Muscle of leg (tissue), 11 donors: ENCODE measurements around the gene ELAVL1. TPM values are rescaled to one million over a fixed set of nuclear protein-coding genes. Genes with fewer than 3 reads are reported as not detected.
"Not testable (repeated sequence)": the region's sequence is repeated elsewhere in the genome, so short reads cannot be mapped to it uniquely, and the experiment has no call there.

Source experiments
- DNase-seq: peaks from one replicate; pipeline ENCODE4 v3.0.0; 2013
- H3K27ac ChIP-seq: one replicate; pipeline ENCODE4 v1.5.1; 2013; ENCODE audit warnings: mild to moderate bottlenecking, low read length, control low read depth
- H3K27me3 ChIP-seq: one replicate; pipeline ENCODE4 v1.6.1; 2013; ENCODE audit warnings: low read length; ENCODE audit not compliant: control insufficient read depth, insufficient read depth
- H3K36me3 ChIP-seq: one replicate; pipeline ENCODE4 v1.6.1; 2013; ENCODE audit warnings: low read length; ENCODE audit not compliant: control insufficient read depth, insufficient read depth
- H3K4me1 ChIP-seq: one replicate; pipeline ENCODE4 v1.6.1; 2013; ENCODE audit warnings: low read length; ENCODE audit not compliant: control insufficient read depth, insufficient read depth
- H3K4me3 ChIP-seq: one replicate; pipeline ENCODE4 v1.5.1; 2013; ENCODE audit warnings: low read length, control low read depth
- H3K9me3 ChIP-seq: replicated peaks from 2 replicates; pipeline ENCODE4 v1.6.1; 2013; ENCODE audit warnings: low read depth, low read length; ENCODE audit not compliant: control insufficient read depth
- WGBS: methylation state at CpG from one replicate; pipeline ENCODE4 v1.1.5; 2013; ENCODE audit warnings: missing lambda C conversion rate; ENCODE audit not compliant: insufficient coverage; 5-methylcytosine and 5-hydroxymethylcytosine counted together
- polyA plus RNA-seq, 8 donors: library from polyadenylated mRNA; unstranded; fragments of 120-200 nt; gene quantifications; one replicate each; pipeline versions ENCODE4 v1.2.1 to v1.2.3, GENCODE V29; 2013; ENCODE audit warnings: inconsistent platforms in 1 of 8, low replicate concordance in 1 of 8; ENCODE audit not compliant: insufficient read length in 8 of 8, insufficient read depth in 1 of 8
- total RNA-seq: library from RNA; stranded (reverse); fragments of 120-200 nt; gene quantifications from one replicate; pipeline ENCODE4 v1.2.4, GENCODE V29; 2013

ELAVL1 gene
- total and polyA plus RNA-seq, 9 donors, result 36.7 to 67.4 (median 56.7) TPM

DNA sequence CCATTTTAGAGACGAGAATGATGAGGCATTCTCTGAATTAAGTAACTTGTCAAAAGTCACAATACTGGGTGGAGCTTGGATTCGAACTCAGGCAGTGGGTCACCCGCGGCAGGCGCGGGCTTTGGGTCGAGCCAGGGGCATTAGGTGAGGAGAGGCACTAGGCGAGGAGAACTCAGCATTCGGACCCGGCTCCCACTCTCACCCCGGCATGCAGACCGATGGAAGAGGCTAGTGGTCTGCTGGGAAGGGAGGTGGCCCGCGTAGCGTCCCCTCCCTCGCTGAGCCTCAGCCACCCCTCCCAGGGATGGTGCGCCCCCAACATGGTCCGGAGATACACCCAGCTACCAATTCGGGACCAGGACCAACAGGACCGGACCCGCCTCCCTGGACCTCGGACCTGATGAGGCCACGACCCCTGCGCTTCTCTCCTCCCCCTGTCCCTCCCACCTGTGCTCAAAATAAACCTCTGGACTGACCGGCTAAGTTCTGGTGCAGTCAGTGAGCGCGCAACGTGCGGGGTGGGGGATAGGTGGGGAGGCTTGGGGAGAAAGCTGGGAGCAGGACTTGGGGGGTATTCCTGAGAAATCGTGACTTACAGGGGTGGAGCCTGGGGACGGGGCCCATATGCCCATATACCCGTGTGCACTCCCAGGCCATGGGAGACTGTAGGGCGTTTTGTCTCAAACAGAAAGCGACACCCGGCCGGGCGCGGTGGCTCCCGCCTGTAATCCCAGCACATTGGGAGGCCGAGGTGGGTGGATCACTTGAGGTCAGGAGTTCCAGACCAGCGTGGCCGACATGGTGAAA, 86.6 kb downstream of the ELAVL1 start:
- H3K27ac ChIP-seq, result no peak overlapping the region
- DNase-seq, result no peak
- 45% methylated on average over 25 of the region's 42 CpGs for WGBS

DNA sequence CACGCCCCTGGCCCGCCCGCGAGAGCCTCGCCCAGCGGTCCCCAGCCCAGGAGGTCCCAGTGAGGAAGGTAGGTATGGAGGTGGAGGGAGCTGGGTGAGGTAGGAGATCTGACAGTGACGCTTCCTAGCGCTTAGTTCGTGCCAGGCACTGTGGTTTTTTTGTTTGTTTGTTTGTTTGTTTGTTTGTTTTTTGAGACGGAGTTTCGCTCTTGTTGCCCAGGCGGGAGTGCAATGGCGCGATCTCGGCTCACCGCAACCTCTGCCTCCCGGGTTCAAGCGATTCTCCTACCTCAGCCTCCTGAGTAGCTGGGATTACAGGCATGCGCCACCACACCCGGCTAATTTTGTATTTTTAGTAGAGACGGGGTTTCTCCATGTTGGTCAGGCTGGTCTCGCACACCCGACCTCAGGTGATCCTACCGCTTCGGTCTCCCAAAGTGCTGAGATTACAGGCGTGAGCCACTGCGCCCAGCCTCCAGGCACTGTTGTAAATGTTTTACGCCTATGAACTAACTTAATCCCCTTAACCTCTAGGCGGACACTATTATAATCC, 87.3 kb downstream of the ELAVL1 start:
- not testable (repeated sequence) for H3K27ac ChIP-seq, H3K9me3 ChIP-seq, DNase-seq, H3K4me3 ChIP-seq
- peaks cover 62% of the 10 kb centered on the region for H3K27me3 ChIP-seq
- peaks cover 50% of the 10 kb centered on the region for H3K4me1 ChIP-seq
- H3K36me3 ChIP-seq, result peaks cover 18% of the 10 kb centered on the region
- WGBS, result 22% methylated on average over 10 of the region's 29 CpGs

More for the DNA sequence above, 86.6 kb downstream of the ELAVL1 start:
- no peaks in the 10 kb centered on the region for H3K9me3 ChIP-seq
- no peak overlapping the region for H3K4me3 ChIP-seq
- peaks cover 50% of the 10 kb centered on the region for H3K4me1 ChIP-seq
- H3K36me3 ChIP-seq, result peaks cover 16% of the 10 kb centered on the region
- H3K27me3 ChIP-seq, result peaks cover 61% of the 10 kb centered on the region

DNA sequence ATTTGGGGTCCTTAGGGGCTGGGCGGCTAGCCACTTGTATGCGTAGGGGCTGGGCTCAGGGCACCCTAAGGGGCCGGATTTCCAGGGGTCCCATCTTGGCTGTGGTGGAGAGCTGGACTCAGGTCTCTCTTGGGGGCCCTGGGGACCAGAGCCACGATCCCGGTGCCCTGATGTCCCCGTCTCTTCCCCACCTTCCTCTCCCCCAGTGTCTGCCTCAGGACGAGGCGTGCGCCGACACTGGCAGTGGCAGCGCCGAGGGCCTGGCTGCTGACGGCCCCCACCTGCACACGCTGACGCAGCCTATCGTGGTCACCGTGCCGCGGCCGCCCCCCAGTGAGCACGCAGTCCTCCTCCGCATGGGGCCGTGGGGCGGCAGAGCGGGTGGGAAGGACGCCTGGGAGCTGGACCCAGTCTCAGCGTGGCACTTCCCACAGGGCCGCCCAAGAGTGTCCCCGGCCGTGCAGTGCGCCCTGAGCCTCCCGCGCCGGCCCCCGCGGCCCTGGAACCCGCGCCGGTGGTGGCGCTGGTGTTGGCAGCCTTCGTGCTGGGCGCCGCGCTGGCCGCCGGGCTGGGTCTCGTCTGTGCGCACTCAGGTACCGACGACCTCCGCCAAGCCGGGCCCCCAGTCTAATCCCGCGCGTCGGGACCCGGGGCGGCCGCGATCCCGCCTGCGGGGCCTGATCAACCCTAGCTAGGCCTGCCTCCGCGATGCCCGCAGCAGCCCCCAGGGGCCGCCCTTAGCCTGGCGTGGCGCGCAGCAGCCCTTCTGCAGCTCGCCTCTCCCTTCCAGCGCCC, 88.0 kb downstream of the ELAVL1 start:
- H3K27ac ChIP-seq, result no peak overlapping the region
- H3K36me3 ChIP-seq, result peaks cover 16% of the 10 kb centered on the region
- no peaks in the 10 kb centered on the region for H3K9me3 ChIP-seq
- H3K4me1 ChIP-seq, result peaks cover 50% of the 10 kb centered on the region
- H3K4me3 ChIP-seq, result no peak overlapping the region
- peak; percentile 47 for DNase-seq
- under 1% methylated on average over 66 of the region's 71 CpGs for WGBS
- H3K27me3 ChIP-seq, result peaks cover 65% of the 10 kb centered on the region

DNA sequence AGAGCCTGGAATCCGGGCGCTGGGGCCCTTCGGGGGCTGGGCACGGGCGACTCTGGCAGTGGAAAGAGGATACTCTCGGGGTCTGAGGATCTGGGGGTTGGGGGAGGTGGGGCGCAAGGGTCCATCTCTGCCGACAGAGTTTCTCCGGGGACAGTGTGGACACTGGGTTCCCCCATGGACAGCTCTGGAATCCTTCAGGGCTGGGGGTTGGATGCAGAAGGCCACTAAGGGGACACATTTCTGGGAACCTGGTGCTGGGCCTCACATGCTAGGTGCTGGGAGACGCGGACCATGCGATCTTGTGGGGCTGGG, 88.5 kb downstream of the ELAVL1 start:
- no peaks in the 10 kb centered on the region for H3K9me3 ChIP-seq
- H3K4me3 ChIP-seq, result no peak overlapping the region
- H3K4me1 ChIP-seq, result peaks cover 46% of the 10 kb centered on the region
- DNase-seq, result no peak
- H3K27ac ChIP-seq, result no peak overlapping the region
- H3K36me3 ChIP-seq, result peaks cover 14% of the 10 kb centered on the region
- WGBS, result 5% methylated on average over 12 of the region's 12 CpGs
- H3K27me3 ChIP-seq, result peaks cover 65% of the 10 kb centered on the region

DNA sequence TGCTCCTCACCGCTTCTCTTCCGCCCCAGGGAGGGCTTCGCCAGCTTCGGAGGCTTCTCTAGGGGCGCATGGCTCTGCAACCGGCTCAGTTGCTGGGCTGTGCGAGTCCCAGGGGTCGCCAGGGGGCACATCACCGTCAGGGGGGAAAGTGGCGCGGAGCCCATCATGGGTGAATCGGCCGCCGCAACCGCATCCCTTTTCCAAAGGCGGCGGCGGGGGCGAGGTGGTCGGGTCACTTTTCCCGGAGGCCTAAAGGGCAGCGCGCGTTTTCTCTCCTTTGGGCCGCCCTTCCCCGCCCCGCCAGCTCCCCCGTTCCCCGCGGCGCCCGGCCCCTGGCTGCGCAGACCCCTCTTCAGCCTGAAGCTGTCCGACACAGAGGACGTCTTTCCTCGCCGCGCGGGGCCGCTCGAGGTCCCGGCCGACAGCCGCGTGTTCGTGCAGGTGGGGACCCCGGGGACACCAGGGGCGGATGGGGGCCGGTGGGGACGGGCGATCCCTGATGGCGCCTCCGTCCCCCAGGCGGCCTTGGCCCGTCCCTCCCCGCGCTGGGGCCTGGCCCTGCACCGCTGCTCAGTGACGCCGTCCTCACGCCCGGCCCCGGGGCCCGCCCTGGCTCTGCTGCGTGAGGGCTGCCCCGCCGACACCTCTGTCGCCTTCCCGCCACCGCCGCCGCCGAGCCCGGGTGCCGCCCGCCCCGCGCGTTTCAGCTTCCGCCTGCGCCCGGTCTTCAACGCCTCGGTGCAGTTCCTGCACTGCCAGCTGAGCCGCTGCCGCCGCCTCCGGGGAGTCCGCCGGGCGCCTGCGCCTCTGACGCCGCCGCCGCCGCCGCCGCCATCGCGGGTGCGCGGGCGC, 89.1 kb downstream of the ELAVL1 start:
- Histone ChIP-seq H3K27me3 (peaks cover 65% of the 10 kb centered on the region), H3K36me3 (peaks cover 17% of the 10 kb centered on the region), H3K4me3 (no peak overlapping the region), H3K9me3 (no peaks in the 10 kb centered on the region), H3K4me1 (peaks cover 40% of the 10 kb centered on the region), H3K27ac (no peak overlapping the region)
- WGBS, result under 1% methylated on average over 102 of the region's 104 CpGs
- peak; percentile 13 for DNase-seq

DNA sequence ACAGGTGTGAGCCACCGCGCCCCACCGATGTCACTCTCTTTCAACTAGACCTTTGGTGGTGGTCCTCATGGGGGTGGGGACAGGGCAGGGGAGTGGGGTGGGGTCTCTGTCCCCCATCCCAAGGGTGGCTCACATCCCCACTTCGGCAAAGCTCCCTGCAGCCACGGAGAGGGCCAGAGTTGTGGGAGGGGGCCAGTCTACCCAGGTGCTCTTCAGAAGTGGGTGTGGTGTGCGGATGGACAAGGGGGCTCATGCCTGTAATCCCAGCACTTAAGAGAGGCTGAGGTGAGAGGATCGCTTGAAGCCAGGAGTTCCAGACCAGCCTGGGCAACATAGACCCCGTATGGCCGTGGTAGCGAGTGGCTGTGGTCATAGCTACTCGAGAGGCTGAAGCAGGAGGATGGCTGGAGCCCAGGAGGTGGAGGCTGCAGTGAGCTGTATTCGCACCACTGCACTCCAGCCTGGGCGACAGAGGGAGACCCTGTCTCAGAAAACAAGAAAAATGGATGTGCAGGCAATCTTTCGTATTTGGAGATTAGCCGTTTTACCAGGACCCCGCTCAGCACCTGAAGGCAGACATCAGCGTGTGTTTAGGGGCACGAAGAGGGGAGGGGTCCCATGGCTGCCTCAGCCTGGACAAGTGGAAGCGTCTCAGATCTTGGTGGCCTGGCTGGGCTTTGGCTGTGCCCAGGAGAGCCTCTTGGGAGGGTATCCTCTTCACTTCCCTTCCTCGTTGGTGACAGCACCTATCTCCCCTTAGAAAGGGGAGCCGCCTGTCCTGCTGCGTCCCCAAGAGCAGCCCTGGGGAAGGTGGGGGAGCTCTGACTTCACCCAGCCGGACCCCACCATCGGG, 90.0 kb downstream of the ELAVL1 start:
- no peak overlapping the region for H3K4me3 ChIP-seq
- H3K9me3 ChIP-seq, result no peaks in the 10 kb centered on the region
- peaks cover 26% of the 10 kb centered on the region for H3K36me3 ChIP-seq
- peaks cover 65% of the 10 kb centered on the region for H3K27me3 ChIP-seq
- no peak overlapping the region for H3K27ac ChIP-seq
- peaks cover 35% of the 10 kb centered on the region for H3K4me1 ChIP-seq
- WGBS, result 45% methylated on average over 15 of the region's 24 CpGs
- peak; percentile 7 for DNase-seq

DNA sequence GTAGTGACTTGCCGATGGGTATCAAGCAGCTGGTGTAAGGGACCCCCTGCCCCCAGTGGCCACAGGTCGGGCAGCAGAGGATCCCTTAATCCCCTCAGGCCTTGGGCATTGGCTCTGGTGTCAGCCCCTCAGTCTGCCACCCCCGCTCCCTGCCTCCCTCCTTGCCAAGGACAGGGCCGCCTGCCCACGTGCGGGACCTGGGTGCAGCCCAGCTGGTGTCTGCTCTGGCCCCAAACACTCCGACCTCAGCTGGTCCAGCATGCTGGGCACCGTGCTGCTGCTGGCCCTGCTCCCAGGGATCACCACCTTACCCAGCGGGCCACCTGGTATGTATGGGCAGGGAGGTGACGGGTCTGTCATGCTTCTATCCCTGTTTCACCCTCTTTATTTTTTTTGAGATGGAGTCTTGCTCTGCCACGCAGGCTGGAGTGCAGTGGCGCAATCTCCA, 90.8 kb downstream of the ELAVL1 start, which contains the start of gene TGFBR3L:
TGFBR3L (plus strand) TSS at position 233 of the 448 bp plus-strand sequence.
- Histone ChIP-seq H3K9me3 (no peaks in the 10 kb centered on the region), H3K36me3 (peaks cover 33% of the 10 kb centered on the region), H3K27ac (no peak within 1 kb of the TSS), H3K4me3 (no peak within 1 kb of the TSS), H3K4me1 (peaks cover 31% of the 10 kb centered on the region), H3K27me3 (peaks cover 62% of the 10 kb centered on the region)
- 73% methylated on average over 9 of the region's 12 CpGs for WGBS
- DNase-seq, result peak; percentile 21

DNA sequence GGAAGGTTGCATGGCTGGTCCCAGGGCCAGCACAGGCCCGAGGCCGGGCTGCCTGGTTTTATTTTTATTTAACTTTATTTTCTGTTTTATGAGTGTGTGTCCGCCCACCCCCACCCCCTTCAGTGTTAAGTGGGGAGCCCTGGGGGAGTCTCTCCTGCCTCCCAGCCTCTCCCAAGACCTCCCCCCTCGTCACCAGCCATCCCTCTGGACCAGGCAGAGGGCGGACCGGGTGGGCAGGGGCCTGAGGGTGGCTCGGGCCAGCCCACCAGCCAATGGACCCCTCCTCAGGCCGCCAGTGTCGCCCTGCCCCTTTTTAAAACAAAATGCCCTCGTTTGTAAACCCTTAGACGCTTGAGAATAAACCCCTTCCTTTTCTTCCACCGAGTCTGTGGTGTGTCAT, 91.3 kb downstream of the ELAVL1 start:
- peak; percentile 11 for DNase-seq
- no peaks in the 10 kb centered on the region for H3K9me3 ChIP-seq
- H3K27me3 ChIP-seq, result peaks cover 57% of the 10 kb centered on the region
- no peak overlapping the region for H3K4me3 ChIP-seq
- peaks cover 33% of the 10 kb centered on the region for H3K36me3 ChIP-seq
- H3K4me1 ChIP-seq, result peaks cover 25% of the 10 kb centered on the region
- WGBS, result 77% methylated on average over 6 of the region's 12 CpGs
- no peak overlapping the region for H3K27ac ChIP-seq

DNA sequence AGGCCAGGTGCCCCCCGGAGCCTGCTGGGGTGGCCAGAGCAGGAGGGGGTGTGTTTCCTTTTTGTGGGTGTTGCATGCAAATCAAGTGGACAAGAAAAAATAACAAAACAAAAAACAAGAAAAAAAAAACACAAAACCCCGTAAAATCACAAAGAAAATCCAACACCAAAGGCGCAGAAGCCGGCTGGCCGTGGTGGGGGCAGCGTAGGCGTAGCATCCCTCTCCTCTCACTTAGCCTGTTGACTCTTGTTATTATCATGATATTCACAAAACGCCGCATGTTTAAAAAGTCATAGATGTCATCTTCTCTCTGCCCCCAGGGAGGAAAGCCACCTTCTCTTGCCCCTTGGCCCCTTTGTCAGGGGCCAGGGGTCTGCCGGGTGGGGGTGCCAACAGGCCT, 91.8 kb downstream of the ELAVL1 start:
- H3K36me3 ChIP-seq, result peaks cover 36% of the 10 kb centered on the region

More for the DNA sequence above, 91.8 kb downstream of the ELAVL1 start:
- Histone ChIP-seq H3K9me3 (no peaks in the 10 kb centered on the region), H3K4me3 (no peak overlapping the region), H3K27ac (no peak overlapping the region), H3K4me1 (peaks cover 21% of the 10 kb centered on the region), H3K27me3 (peaks cover 52% of the 10 kb centered on the region)
- 83% methylated on average over 5 of the region's 10 CpGs for WGBS
- peak; percentile 5 for DNase-seq
